Neutrophil (primary cell): ENCODE measurements around the gene MDH1B.

Experiments
- H3K27ac ChIP-seq: fragments of 200-600 bp; sonication (generic); 2 replicates; pipeline ENCODE4 v1.5.1; 2016; ENCODE audit warnings: mild to moderate bottlenecking, moderate library complexity
- H3K27me3 ChIP-seq: fragments of 200-600 bp; sonication (generic); 2 replicates; pipeline ENCODE4 v1.6.0; 2016; ENCODE audit warnings: mild to moderate bottlenecking
- H3K36me3 ChIP-seq: fragments of 200-600 bp; sonication (generic); 2 replicates; pipeline ENCODE4 v1.5.1; 2017
- H3K4me1 ChIP-seq, 2 experiments: fragments of 200-600 bp in 1 of 2; sonication (generic) in 1 of 2; 1 replicate in 1 of 2; 2 replicates in 1 of 2; pipeline versions ENCODE4 v1.5.1 to v1.6.1; 2013 to 2016; ENCODE audit warnings: low read depth in 1 of 2, low read length in 1 of 2, mild to moderate bottlenecking in 1 of 2, moderate library complexity in 1 of 2; ENCODE audit not compliant: control insufficient read depth in 1 of 2, insufficient read depth in 1 of 2
- H3K4me3 ChIP-seq, 2 experiments: fragments of 200-600 bp in 1 of 2; sonication (generic) in 1 of 2; 1 replicate in 1 of 2; 2 replicates in 1 of 2; pipeline ENCODE4 v1.5.1; 2013 to 2016; ENCODE audit warnings: low read depth in 1 of 2, low read length in 1 of 2, mild to moderate bottlenecking in 1 of 2, moderate library complexity in 1 of 2
- H3K9me3 ChIP-seq: fragments of 200-600 bp; sonication (generic); 2 replicates; pipeline ENCODE4 v1.5.1; 2016
- TF ChIP-seq, protein P1 (sequence below): fragments of 200-600 bp; sonication (generic); IDR thresholded peaks from 2 replicates; pipeline ENCODE4 v1.5.1; 2016; ENCODE audit warnings: antibody characterized with exemption

Gene MDH1B

DNA sequence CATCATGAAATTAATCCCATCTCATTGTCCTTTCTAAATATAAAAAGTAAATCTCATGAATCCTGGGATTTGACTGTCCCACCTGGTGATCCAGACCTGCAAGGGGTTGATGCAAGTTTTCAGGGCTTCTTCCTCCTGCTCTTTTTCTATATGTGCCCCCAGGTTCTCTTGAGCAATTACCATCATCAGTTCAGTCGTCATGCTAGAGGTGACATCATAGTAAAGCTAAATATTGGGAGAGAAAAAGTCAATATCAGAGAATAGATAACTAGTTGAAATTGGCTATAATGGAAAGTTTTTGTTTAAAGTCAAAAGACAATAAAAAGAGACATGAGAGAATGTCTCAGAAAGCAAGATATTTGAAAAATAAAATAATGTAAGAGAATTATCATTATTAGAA is 8.3 kb downstream of the MDH1B start:
- TF ChIP-seq, protein P1, sequence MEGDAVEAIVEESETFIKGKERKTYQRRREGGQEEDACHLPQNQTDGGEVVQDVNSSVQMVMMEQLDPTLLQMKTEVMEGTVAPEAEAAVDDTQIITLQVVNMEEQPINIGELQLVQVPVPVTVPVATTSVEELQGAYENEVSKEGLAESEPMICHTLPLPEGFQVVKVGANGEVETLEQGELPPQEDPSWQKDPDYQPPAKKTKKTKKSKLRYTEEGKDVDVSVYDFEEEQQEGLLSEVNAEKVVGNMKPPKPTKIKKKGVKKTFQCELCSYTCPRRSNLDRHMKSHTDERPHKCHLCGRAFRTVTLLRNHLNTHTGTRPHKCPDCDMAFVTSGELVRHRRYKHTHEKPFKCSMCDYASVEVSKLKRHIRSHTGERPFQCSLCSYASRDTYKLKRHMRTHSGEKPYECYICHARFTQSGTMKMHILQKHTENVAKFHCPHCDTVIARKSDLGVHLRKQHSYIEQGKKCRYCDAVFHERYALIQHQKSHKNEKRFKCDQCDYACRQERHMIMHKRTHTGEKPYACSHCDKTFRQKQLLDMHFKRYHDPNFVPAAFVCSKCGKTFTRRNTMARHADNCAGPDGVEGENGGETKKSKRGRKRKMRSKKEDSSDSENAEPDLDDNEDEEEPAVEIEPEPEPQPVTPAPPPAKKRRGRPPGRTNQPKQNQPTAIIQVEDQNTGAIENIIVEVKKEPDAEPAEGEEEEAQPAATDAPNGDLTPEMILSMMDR, result no peak
- peaks cover 28% of the 10 kb centered on the region for H3K27me3 ChIP-seq

GRCh38 chr2:206740800-206741199 is 24.3 kb downstream of the MDH1B start:
- no peak overlapping the region for H3K27ac ChIP-seq
- TF ChIP-seq, protein P1, result no peak
- no peaks in the 10 kb centered on the region for H3K4me1 ChIP-seq
- no peaks in the 10 kb centered on the region for H3K36me3 ChIP-seq
- H3K27me3 ChIP-seq, result no peaks in the 10 kb centered on the region
- no peaks in the 10 kb centered on the region for H3K9me3 ChIP-seq
- no peak overlapping the region for H3K4me3 ChIP-seq

More for the DNA sequence above, 8.3 kb downstream of the MDH1B start:
- Histone ChIP-seq H3K9me3 (no peaks in the 10 kb centered on the region), H3K27ac (no peak overlapping the region), H3K36me3 (no peaks in the 10 kb centered on the region), H3K4me1 (no peaks in the 10 kb centered on the region), H3K4me3 (no peak overlapping the region)

GRCh38 chr2:206739271-206739670 is 25.9 kb downstream of the MDH1B start:
- Histone ChIP-seq H3K9me3 (no peaks in the 10 kb centered on the region), H3K27me3 (no peaks in the 10 kb centered on the region), H3K4me1 (no peaks in the 10 kb centered on the region), H3K27ac (no peak overlapping the region), H3K4me3 (no peak overlapping the region), H3K36me3 (no peaks in the 10 kb centered on the region)
- TF ChIP-seq, protein P1, result no peak

GRCh38 chr2:206736935-206737334 is 28.2 kb downstream of the MDH1B start:
- TF ChIP-seq, protein P1, result no peak
- Histone ChIP-seq H3K27ac (no peak overlapping the region), H3K27me3 (no peaks in the 10 kb centered on the region), H3K4me3 (no peak overlapping the region), H3K36me3 (no peaks in the 10 kb centered on the region), H3K4me1 (no peaks in the 10 kb centered on the region), H3K9me3 (no peaks in the 10 kb centered on the region)

GRCh38 chr2:206733341-206733740 is 31.8 kb downstream of the MDH1B start:
- TF ChIP-seq, protein P1, result no peak
- H3K4me3 ChIP-seq, result no peak overlapping the region
- H3K9me3 ChIP-seq, result no peaks in the 10 kb centered on the region
- no peaks in the 10 kb centered on the region for H3K4me1 ChIP-seq
- H3K27ac ChIP-seq, result no peak overlapping the region
- no peaks in the 10 kb centered on the region for H3K36me3 ChIP-seq
- no peaks in the 10 kb centered on the region for H3K27me3 ChIP-seq
